GM11168 (cell line): ENCODE measurements around the gene RAPGEF3.

ENCODE experiments used
- in situ Hi-C: fragments of 300-500 bp; cut with MboI; formaldehyde crosslinking; loops from one replicate; pipeline ENCODE4 v1.12.0; 2022; ENCODE audit warnings: low sequenced_read_pairs; ENCODE audit not compliant: unreplicated experiment

RAPGEF3 gene

GRCh38 chr12:47758834-47759690 is at the start of gene RAPGEF3:
RAPGEF3 (minus strand) TSS chr12:47758880; CDS start chr12:47758556, 324 bp downstream.
- in situ Hi-C loops, result no loop called here

- in situ Hi-C loops, result no loop called here
These were observed 49.4 kb upstream of the RAPGEF3 start for GRCh38 chr12:47808050-47808449.

GRCh38 chr12:47807338-47807737 is 48.7 kb upstream of the RAPGEF3 start:
- in situ Hi-C loops, result no loop called here

GRCh38 chr12:47805417-47805816 is 46.7 kb upstream of the RAPGEF3 start:
- in situ Hi-C loops, result no loop called here

GRCh38 chr12:47804171-47804570 is 45.5 kb upstream of the RAPGEF3 start:
- in situ Hi-C loops, result no loop called here

- in situ Hi-C loops, result no loop called here
These were observed 44.7 kb upstream of the RAPGEF3 start for GRCh38 chr12:47803191-47803875.

- in situ Hi-C loops, result no loop called here
These were observed 43.6 kb upstream of the RAPGEF3 start for GRCh38 chr12:47802312-47802711.

- in situ Hi-C loops, result no loop called here
These were observed 43.2 kb upstream of the RAPGEF3 start for GRCh38 chr12:47801904-47802246.

GRCh38 chr12:47801170-47801903 is 42.7 kb upstream of the RAPGEF3 start:
- in situ Hi-C loops, result no loop called here

- in situ Hi-C loops, result no loop called here
These were observed 41.9 kb upstream of the RAPGEF3 start for GRCh38 chr12:47800582-47800981.

- in situ Hi-C loops, result no loop called here
These were observed 40.8 kb upstream of the RAPGEF3 start for GRCh38 chr12:47799357-47799955.

- in situ Hi-C loops, result no loop called here
These were observed 39.8 kb upstream of the RAPGEF3 start for GRCh38 chr12:47798382-47798948.

- in situ Hi-C loops, result no loop called here
These were observed 38.8 kb upstream of the RAPGEF3 start for GRCh38 chr12:47797441-47797840.

GRCh38 chr12:47795814-47796411 is 37.2 kb upstream of the RAPGEF3 start:
- in situ Hi-C loops, result no loop called here

- in situ Hi-C loops, result no loop called here
These were observed 36.6 kb upstream of the RAPGEF3 start for GRCh38 chr12:47795121-47795813.

GRCh38 chr12:47794679-47795078 is 36.0 kb upstream of the RAPGEF3 start:
- in situ Hi-C loops, result no loop called here

- in situ Hi-C loops, result no loop called here
These were observed 34.5 kb upstream of the RAPGEF3 start for GRCh38 chr12:47793015-47793681.

- in situ Hi-C loops, result no loop called here
These were observed 33.2 kb upstream of the RAPGEF3 start for GRCh38 chr12:47791874-47792273.

GRCh38 chr12:47791351-47791746 is 32.7 kb upstream of the RAPGEF3 start:
- in situ Hi-C loops, result no loop called here
